WI38 (cell line): ENCODE results near the gene GPHA2.
A peak's percentile ranks its signal among the peaks of the same experiment; 100 is the strongest.

ENCODE experiments used
- H3K4me3 ChIP-seq: 2 replicates; pipeline ENCODE4 v1.5.1; 2011; ENCODE audit warnings: low read depth, mild to moderate bottlenecking, control low read depth, low read length
- CTCF ChIP-seq: IDR thresholded peaks from 2 replicates; pipeline ENCODE4 v1.5.1; 2012; ENCODE audit warnings: low read depth, mild to moderate bottlenecking, control low read depth, low read length

The GPHA2 gene

DNA sequence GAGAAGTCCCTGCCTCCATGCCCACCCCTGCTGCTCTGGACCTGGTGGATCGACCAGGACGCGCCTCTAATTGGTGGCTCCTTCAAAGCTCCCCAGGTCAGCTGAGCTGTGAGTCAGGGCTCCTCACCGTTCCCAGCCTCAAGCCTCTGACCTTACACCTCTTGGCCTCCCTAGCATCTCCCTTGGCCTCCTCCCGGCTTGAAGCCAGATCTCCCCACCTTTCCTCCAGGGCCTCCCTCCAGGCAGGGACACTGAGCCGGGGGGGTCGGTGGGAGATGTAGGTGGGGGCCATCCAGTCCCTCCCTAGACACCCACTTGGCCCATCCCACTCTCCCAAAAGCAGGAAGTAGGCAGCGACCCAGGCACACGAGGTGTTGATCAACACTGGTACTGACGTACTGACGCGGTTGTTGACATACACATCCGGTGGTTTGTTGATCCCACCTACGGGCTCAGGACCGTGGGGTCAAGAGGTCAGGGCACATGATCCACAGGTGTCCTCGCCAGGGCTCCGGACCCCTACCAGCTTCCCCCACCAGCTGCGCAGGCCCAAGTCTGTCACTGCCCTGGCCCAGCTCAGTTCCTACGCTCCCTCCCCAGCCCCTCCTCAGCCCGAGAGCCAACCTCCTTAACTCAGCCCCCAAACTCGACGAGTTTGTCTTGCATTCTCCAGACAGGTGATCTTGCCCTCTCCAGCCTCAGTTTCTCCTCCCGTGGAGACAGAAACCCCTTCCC is 19.5 kb downstream of the GPHA2 start:
- TF ChIP-seq CTCF, result no peak
- H3K4me3 ChIP-seq, result peak overlapping the region; percentile 76

DNA sequence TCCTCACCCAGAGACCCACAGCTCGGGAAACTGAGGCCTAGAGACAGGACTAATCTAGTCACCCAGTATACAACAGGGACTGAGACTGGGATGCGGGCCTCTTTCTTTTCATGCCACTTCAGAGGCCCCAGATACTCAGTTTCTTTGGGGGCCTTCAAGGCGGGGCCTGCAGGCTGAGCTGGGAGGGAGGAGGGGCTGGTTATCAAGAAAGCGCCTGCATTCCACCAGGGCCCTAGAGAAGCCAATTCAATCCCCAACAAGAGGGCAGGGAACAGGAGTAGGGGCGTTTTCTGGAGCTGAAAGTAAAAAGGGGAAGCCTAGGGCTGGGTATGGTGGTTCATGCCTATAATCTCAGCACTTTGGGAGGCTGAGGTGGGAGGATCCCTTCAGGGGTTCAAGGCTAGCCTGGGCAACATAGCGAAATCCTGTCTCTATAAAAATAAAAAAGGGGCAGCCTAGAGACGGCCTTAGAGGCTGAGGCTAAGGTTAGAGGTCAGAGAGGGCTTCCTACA is 20.3 kb downstream of the GPHA2 start:
- H3K4me3 ChIP-seq, result no peak overlapping the region
- no peak for TF ChIP-seq CTCF

- no peak overlapping the region for H3K4me3 ChIP-seq
- TF ChIP-seq CTCF, result no peak
These were observed 21.6 kb downstream of the GPHA2 start for GRCh38 chr11:64914123-64914522.

- TF ChIP-seq CTCF, result no peak
These were observed 22.4 kb downstream of the GPHA2 start for GRCh38 chr11:64913171-64913727.

GRCh38 chr11:64911689-64912088 is 24.0 kb downstream of the GPHA2 start:
- H3K4me3 ChIP-seq, result no peak overlapping the region
- TF ChIP-seq CTCF, result no peak

More at GRCh38 chr11:64913171-64913727, 22.4 kb downstream of the GPHA2 start:
- H3K4me3 ChIP-seq, result no peak overlapping the region

DNA sequence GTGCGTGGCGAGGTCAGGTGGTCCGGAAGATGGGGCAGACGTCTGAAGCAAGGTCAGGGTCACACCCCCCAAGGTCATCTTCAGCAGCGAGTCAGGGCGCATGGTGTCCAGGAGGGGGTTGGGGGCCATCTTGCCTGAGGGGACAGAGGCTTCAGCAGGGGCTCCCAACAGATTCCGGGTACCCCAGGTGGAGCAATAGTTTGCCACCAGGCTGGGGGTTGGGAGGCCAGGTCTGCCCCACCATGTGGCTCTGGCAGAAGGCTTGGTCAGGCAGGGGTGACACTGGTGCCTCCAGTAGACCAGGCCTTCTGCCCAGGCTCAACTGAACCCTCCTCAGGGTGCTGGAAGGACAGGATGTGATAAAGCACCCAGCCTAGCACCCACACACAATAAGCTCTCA is 24.6 kb downstream of the GPHA2 start:
- TF ChIP-seq CTCF, result no peak
- H3K4me3 ChIP-seq, result no peak overlapping the region

- H3K4me3 ChIP-seq, result no peak overlapping the region
- TF ChIP-seq CTCF, result no peak
These were observed 25.1 kb downstream of the GPHA2 start for GRCh38 chr11:64910451-64911093.
